ENCODE results near the gene IPP.

GRCh38 chr1:45674478-45674877, 76.0 kb downstream of the IPP start:
- TF ChIP-seq POLR2AphosphoS5 (IDR thresholded peaks at IDR 0.05; ENCODE audit: low read depth, low read length) (no peak), EGR1 (IDR thresholded peaks at IDR 0.05; ENCODE audit: borderline replicate concordance, low read depth, low read length) (no peak), SUZ12 (IDR thresholded peaks at IDR 0.05; ENCODE audit: low read length) (no peak), POLR2A (IDR thresholded peaks at IDR 0.05; ENCODE audit: control extremely low read depth in 1 of 2, low read depth in 2 of 2, low read length in 2 of 2) (no peak), SIN3A (conservative IDR thresholded peaks at IDR 0.05 in 1 of 2, IDR thresholded peaks at IDR 0.05 in 1 of 2; ENCODE audit: low read depth in 1 of 2, low read length in 2 of 2) (no peak), CTCF (IDR thresholded peaks at IDR 0.05; ENCODE audit: control extremely low read depth in 1 of 3, insufficient read depth in 1 of 3, low read depth in 1 of 3, low read length in 3 of 3) (no peak), CEBPB (IDR thresholded peaks at IDR 0.05; ENCODE audit: low read depth, low read length) (no peak), HDAC6 (IDR thresholded peaks at IDR 0.05; ENCODE audit: low read depth, low read length) (no peak), SP1 (IDR thresholded peaks at IDR 0.05; ENCODE audit: low read depth, low read length) (no peak)
